Heart left ventricle (tissue), 16 donors: ENCODE results near the gene SORCS2. TPM values are rescaled to one million over a fixed set of nuclear protein-coding genes. Genes with fewer than 3 reads are reported as not detected.

Experiments
- ATAC-seq, 4 donors: fragments of 200-7000 bp; cut with Tn5 transposase; one replicate each; pipeline ENCODE4 v1.9.1; 2020 to 2022; ENCODE audit warnings: moderate library complexity in 4 of 4, mild to moderate bottlenecking in 3 of 4, moderate number of reproducible peaks in 1 of 4
- DNase-seq, 5 donors: peaks; one replicate each; pipeline ENCODE4 v3.0.0-alpha.2; 2020
- H3K27ac ChIP-seq, 12 donors: fragments of 200-600 bp; sonication (generic) in 4 of 12; one replicate each; pipeline versions ENCODE4 v1.5.0 to v1.8.0; 2016 to 2022; ENCODE audit warnings: mild to moderate bottlenecking in 2 of 12
- H3K27me3 ChIP-seq, 9 donors: fragments of 200-600 bp; sonication (generic) in 2 of 9; one replicate each; pipeline versions ENCODE4 v1.5.1 to v1.8.0; 2016 to 2022; ENCODE audit warnings: mild to moderate bottlenecking in 3 of 9
- H3K36me3 ChIP-seq, 9 donors: fragments of 200-600 bp; sonication (generic) in 2 of 9; one replicate each; pipeline versions ENCODE4 v1.5.0 to v1.8.0; 2018 to 2022; ENCODE audit warnings: mild to moderate bottlenecking in 2 of 9
- H3K4me1 ChIP-seq, 12 donors: fragments of 200-600 bp; sonication (generic) in 4 of 12; one replicate each; pipeline versions ENCODE4 v1.5.0 to v1.8.0; 2016 to 2022; ENCODE audit warnings: mild to moderate bottlenecking in 3 of 12
- H3K4me3 ChIP-seq, 12 donors: fragments of 200-600 bp; sonication (generic) in 4 of 12; one replicate each; pipeline versions ENCODE4 v1.5.0 to v1.8.0; 2017 to 2022; ENCODE audit warnings: mild to moderate bottlenecking in 9 of 12, moderate library complexity in 4 of 12
- H3K9me3 ChIP-seq, 12 donors: fragments of 200-600 bp; sonication (generic) in 4 of 12; one replicate each; pipeline versions ENCODE4 v1.5.0 to v1.8.0; 2016 to 2022; ENCODE audit warnings: mild to moderate bottlenecking in 1 of 12
- CTCF ChIP-seq, 12 donors: fragments of 200-600 bp; sonication (generic) in 4 of 12; IDR thresholded peaks; one replicate each; pipeline versions ENCODE4 v1.5.0 to v1.8.0; 2018 to 2022; ENCODE audit warnings: antibody characterized with exemption in 12 of 12, mild to moderate bottlenecking in 5 of 12
- POLR2A ChIP-seq, 2 donors: fragments of 450-650 bp; IDR thresholded peaks; one replicate each; pipeline ENCODE4 v1.6.1; 2017; ENCODE audit warnings: antibody characterized with exemption in 2 of 2, mild to moderate bottlenecking in 2 of 2, moderate library complexity in 2 of 2
- WGBS, 4 donors: extraction: QIAGEN DNeasy Blood & Tissue Kit in 2 of 4; methylation state at CpG; one replicate each; pipeline versions ENCODE4 v1.1.5 to v1.1.7; 2013 to 2018; 5-methylcytosine and 5-hydroxymethylcytosine counted together
- intact Hi-C, 10 donors: fragments of 100-400 bp; cut with DNase I; formaldehyde crosslinking; loops; one replicate each; pipeline versions ENCODE4 v1.11.1 to v1.14.2; 2022
- polyA plus RNA-seq, 2 donors: library from polyadenylated mRNA; stranded (reverse); fragments of 200-250 nt; gene quantifications; one replicate each; pipeline ENCODE4 v1.2.3, GENCODE V29; 2013
- total RNA-seq, 9 donors: library from RNA; depleted of rRNA in 2 of 9; stranded (reverse); fragments of >200 nt in 2 of 9; fragmentation: NEBNext Ultra II Directional in 3 of 9; extraction: Animal tissue kit (Norgen Biotek cat#: 25700) in 3 of 9; gene quantifications; one replicate each; pipeline versions ENCODE4 v1.1.0 to v1.2.4, GENCODE V29; 2016 to 2023
- donor health status: ischemic (EF 13 %, LVEDD 7.1; RV severe dilation, severe dysfunction).
- donor health status: healthy with polysubstance abuse.
- donor health status: DM: no; HTN: yes; CAD: no.
- donor health status: DM: no; HTN: no; CAD: no.
- donor health status: ischemic (EF 25% LVEDD 6.9; RV normal size, moderate dysfunction).
- donor health status: ischemic (EF 25% LVEDD 5.7; RV mildly dilated, moderate dysfunction).
- donor health status: healthy.
- donor health status: DM: yes; HTN: yes; CAD: no.
- donor health status: ischemic (EF 35%, LVEDD 5.7; RV mildly dilated, moderate dysfunction).
- donor health status: nonischemic (EF 11% LVEDD 7.7; RV severe dilation, severe dysfunction).
- donor health status: DM: yes; HTN: yes; CAD: no.
- donor health status: PGD.
- donor health status: ischemic (EF 29% LVEDD 5.4; RV normal size, mild dysfunction).
- donor health status: nonischemic (EF 23%, LVEDD 6.1; RV moderate dilation, normal function).

The SORCS2 gene
- total and polyA plus RNA-seq, 11 donors: 0.28 to 5.5 (median 2.4) TPM

GRCh38 chr4:7531640-7531994, 339.3 kb downstream of the SORCS2 start:
- Histone ChIP-seq H3K4me1 (no peaks in the 10 kb centered on the region), H3K9me3 (peaks cover 0 to 4% (median 0%) of the 10 kb centered on the region in 12 donors), H3K27ac (no peak overlapping the region), H3K27me3 (peaks cover 0 to 6% (median 0%) of the 10 kb centered on the region in 9 donors), H3K4me3 (no peak overlapping the region), H3K36me3 (no peaks in the 10 kb centered on the region)
- DNase-seq: no peak
- TF ChIP-seq POLR2A (IDR thresholded peaks at IDR 0.05) (no peak), CTCF (IDR thresholded peaks at IDR 0.05) (no peak)
- 73 to 92% (median 80%) methylated on average over 7 to 8 of the region's 8 CpGs for WGBS, 4 donors
- no peak for ATAC-seq
- intact Hi-C loops: no loop called here

- no peak overlapping the region for H3K27ac ChIP-seq
- peaks cover 0 to 4% (median 0%) of the 10 kb centered on the region in 12 donors for H3K9me3 ChIP-seq
- ATAC-seq (no peak), DNase-seq (no peak)
- no peak overlapping the region for H3K4me3 ChIP-seq
- TF ChIP-seq POLR2A (IDR thresholded peaks at IDR 0.05) (no peak), CTCF (IDR thresholded peaks at IDR 0.05) (no peak)
- WGBS, 4 donors: 47 to 74% (median 69%) methylated on average over 7 to 8 of the region's 8 CpGs
- H3K36me3 ChIP-seq: no peaks in the 10 kb centered on the region
- H3K27me3 ChIP-seq: peaks cover 0 to 6% (median 0%) of the 10 kb centered on the region in 9 donors
- H3K4me1 ChIP-seq: no peaks in the 10 kb centered on the region
- intact Hi-C loops: no loop called here
Observed at GRCh38 chr4:7532043-7532442, 339.7 kb downstream of the SORCS2 start.

GRCh38 chr4:7533267-7533666, 340.9 kb downstream of the SORCS2 start:
- H3K27me3 ChIP-seq: no peaks in the 10 kb centered on the region
- DNase-seq: no peak
- peaks cover 0 to 4% (median 0%) of the 10 kb centered on the region in 12 donors for H3K9me3 ChIP-seq
- H3K4me1 ChIP-seq: no peaks in the 10 kb centered on the region
- H3K27ac ChIP-seq: no peak overlapping the region
- no peak for ATAC-seq
- H3K4me3 ChIP-seq: no peak overlapping the region
- TF ChIP-seq POLR2A (IDR thresholded peaks at IDR 0.05): no peak
- no peak for TF ChIP-seq CTCF (IDR thresholded peaks at IDR 0.05)
- WGBS, 4 donors: 81 to 88% (median 83%) methylated on average over 4 to 8 of the region's 8 CpGs
- intact Hi-C loops: no loop called here
- no peaks in the 10 kb centered on the region for H3K36me3 ChIP-seq

GRCh38 chr4:7535094-7535493, 342.8 kb downstream of the SORCS2 start:
- 88 to 93% (median 90%) methylated on average over 10 of the region's 10 CpGs for WGBS, 4 donors
- Histone ChIP-seq H3K27me3 (no peaks in the 10 kb centered on the region), H3K4me1 (no peaks in the 10 kb centered on the region), H3K36me3 (no peaks in the 10 kb centered on the region), H3K27ac (no peak overlapping the region), H3K4me3 (no peak overlapping the region), H3K9me3 (peaks cover 0 to 4% (median 0%) of the 10 kb centered on the region in 12 donors)
- no peak for DNase-seq
- TF ChIP-seq CTCF (IDR thresholded peaks at IDR 0.05): no peak
- no peak for ATAC-seq
- intact Hi-C loops: no loop called here
